Stimulated activated CD4-positive, alpha-beta T cell treated with anti-CD3 and anti-CD28 coated beads, TNF-alpha, amount 100 ng/mL, for 48 hours (primary cell): Measurements from ENCODE around the gene TTI1.

Experiments used
- DNase-seq, 3 donors: peaks; one replicate each; pipeline ENCODE4 v3.0.0-alpha.2; 2020; ENCODE audit warnings: low read depth in 3 of 3

The TTI1 gene

DNA sequence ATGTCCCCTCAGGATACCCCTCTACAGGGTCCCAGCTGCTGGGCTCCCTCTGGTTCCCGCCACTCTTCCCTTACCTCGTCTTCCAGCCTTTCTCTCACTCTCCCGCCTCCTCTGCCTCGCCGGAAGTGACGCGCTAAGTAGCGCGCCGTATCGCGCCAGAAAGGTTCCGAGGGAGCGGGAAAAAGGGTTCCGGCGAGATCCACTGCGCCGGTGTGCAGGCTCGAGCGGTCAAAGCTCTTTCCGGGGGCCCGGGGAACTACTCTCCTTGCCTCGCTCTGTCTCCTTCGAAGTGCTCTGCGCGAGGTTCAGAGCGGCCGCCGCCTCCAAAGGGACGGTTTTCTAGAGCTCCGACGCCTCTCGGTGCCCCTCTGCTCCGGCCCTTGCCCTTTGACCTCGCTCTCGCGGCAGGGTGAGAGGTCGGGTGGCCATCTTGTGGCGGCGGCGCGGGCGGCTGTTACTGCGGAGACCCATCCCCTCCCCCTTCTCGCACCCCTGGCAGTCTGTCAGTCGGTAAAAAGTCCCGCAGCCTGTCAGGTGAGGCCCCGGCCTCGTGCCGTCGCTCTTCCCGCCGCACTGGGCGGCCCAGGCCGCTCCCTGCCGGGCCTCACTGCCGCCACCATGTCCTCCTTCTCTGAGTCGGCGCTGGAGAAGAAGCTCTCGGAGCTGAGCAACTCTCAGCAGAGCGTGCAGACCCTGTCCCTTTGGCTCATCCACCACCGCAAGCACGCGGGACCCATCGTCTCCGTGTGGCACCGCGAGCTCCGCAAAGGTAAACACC, at the start of gene TTI1, which contains the start of gene RPRD1B:
TSS of gene TTI1 (minus strand) at position 127 of the 778 bp plus-strand sequence. CDS start 19,640 bp downstream, outside the sequence.
TSS of gene RPRD1B (plus strand) at position 417 of the 778 bp plus-strand sequence. CDS start at position 619, 202 bp downstream.
- DNase-seq: peak; percentile 76 to 82 (median 78)

DNA sequence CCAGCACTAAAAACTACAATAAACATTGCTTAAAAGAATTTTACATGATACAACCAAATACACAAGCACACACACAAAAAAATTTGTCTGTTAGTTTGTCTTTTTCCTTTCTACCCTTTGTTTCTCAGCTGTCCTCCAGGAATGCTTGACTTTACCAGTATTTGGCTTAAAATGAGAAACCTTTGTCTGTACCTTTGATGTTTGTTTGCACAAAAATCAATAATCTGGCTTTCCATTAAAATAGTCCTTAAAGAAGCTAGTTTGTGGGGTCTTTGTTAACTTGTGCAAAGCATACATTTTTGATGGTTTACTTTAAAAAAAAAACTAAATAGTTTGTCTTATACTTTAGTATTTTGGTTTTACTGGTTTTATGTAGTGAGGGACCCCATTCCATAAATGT, 49.6 kb upstream of the TTI1 start:
- DNase-seq: no peak

DNA sequence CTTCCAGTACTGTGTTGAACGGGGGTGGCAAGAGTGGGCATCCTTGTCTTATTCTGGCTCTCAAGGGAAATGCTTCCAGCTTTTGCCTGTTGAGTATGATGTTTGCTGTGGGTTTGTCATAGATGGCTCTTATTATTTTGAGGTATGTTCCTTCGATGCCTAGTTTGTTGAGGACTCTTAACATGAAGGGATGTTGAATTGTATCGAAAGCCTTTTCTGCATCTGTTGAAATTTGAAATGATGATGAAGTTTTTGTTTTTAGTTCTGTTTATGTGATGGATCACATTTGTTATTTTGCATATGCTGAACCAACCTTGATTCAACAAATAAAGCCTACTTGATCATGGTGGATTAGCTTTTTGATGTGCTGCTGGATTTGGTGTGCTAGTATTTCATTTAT, 48.3 kb upstream of the TTI1 start:
- no peak for DNase-seq

DNA sequence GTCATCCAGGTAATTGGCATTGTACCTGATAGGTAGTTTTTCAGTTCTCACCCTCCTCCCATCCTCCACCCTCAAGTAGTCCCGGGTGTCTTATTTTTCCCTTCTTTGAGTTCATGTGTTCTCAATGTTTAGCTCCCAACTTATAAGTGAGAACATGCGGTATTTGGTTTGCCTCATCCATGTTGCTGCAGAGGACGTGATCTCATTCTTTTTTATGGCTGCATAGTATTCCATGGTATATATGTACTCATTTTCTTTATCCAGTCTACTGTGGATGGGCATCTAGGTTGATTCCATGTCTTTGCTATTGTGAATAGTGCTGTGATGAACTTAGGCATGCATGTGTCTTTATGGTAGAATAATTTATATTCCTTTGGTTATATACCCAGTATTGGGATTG, 46.1 kb upstream of the TTI1 start:
- DNase-seq: no peak

DNA sequence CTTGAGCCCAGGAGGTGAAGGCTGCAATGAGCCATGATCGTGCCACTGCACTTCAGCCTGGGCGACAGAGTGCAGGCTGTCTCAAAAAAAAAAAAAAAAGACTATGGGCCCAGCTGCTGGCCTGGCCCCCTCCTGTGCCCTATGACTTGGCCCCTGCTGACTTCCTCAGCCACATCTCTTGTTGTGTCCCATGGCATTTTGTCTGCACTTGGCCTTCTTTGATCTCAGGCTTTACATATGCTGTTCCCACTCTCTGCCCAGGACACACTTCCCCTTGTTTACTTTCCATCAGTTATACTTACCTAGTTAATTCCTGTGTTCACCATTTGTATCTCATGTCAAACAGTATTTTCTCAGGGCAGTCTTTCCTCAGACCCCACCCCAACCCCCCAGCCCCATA, 44.8 kb upstream of the TTI1 start:
- DNase-seq: no peak

DNA sequence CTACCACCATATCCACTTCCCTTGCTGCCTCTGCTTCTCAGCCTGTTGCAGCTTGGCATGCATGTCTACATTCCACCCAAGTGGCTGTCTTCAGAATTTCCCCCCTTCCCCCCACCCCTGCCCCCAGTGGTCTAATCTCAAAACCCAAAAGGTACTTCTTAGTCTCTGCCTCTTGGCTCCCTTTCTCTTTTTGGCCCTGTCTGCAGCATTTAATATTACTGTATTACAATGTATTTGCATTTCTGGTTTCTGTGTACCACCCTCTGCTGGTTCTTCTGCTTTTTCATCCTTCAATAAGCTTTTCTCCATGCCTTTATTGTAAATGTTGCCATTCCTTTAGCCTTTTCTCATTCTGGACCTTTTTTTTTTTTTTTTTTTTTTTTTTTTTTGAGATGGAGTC, 43.3 kb upstream of the TTI1 start:
- no peak for DNase-seq

DNA sequence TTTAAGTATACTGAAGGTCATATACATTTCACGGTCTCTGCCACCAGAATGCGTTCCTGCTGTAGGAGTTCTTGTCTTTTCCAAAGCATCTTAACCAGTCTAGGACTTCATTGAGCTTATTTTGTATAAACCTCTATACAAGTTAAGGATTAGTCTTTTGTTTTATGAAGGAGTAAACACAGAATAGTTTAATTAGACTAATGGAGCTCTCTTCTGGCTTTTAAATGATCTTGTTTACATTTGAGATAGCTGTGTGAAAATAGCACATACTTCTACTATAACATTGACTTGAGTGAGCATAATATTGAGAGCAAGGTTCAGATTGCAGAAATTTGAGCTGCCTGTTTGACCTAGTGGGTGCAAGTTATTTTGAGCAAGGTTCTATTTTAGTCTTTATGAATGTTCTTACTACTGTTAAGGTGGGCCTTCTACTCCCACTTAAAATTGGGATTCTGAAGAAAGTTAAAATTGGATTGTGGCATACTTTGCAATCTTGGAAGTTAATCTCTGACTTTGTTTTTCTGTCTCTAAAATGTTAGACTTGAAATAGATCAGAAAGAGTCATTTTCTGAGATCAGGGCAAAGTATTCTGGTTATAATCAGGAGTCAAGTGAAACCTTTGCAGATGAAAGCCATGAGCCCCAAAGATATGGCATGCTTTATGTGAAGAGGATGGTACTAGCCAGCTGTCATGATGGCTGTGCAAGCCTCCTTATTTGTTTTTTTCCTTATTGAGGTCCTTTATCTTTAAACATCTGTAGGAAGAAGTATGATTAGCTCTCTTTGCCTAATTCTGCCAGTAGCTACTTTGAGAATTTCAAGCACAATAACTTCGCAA, 42.1 kb upstream of the TTI1 start:
- DNase-seq: no peak

DNA sequence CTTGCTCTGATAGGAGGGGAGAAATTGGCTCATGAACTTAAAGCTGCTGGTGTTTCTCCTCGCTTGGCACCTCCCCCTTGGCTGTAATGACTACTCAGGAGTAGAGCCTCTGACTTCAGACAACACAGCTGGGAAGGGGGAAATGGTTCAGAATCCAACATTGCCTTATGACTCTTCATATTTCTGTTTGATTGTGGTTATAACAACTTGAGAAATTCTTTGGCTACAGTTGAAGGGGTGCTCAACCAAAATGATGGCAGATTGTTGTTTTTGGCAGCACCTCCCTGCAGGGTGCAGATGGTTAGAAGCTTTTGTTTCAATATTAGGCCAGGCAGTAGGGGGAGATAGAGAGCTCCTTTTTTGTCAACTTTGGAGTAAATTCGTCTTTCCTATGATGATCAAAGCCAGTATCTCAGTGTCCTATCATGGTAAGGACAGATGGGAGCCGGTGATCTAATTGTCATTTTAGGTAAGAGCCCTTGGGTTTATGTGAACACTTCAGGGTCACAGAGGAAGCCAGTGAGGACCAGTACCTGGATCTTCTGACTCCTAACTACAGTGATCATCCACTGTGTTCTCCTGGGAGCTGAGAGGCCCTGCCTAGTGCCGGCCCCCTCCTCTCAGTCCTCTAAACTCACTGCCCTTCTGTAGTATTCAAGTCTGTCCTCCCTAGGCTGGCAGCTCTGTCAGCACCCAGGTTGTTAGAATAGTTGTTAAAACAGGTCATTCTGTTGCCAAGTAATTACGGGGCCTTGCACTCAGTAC, 40.2 kb upstream of the TTI1 start:
- DNase-seq: peak in 1 of 3 donors; percentile 26

DNA sequence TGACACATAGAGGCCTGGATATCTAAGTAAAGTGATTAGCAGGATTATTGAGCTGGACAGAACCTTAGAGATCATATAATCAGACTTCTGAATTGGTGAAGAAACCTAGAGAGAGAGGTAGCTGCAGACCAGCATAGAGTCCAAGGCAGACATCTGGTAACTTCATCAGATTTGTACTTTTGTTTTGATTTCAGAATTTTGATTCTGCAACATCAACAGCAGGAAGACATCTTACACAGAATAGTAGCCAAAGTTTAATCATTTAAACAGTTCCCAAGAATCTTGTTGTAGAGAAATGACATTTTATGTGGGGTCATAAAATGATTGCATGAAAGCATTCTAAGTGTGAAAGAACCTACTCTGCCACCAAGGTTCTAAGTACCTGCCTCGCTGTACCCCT, 39.6 kb upstream of the TTI1 start:
- no peak for DNase-seq

DNA sequence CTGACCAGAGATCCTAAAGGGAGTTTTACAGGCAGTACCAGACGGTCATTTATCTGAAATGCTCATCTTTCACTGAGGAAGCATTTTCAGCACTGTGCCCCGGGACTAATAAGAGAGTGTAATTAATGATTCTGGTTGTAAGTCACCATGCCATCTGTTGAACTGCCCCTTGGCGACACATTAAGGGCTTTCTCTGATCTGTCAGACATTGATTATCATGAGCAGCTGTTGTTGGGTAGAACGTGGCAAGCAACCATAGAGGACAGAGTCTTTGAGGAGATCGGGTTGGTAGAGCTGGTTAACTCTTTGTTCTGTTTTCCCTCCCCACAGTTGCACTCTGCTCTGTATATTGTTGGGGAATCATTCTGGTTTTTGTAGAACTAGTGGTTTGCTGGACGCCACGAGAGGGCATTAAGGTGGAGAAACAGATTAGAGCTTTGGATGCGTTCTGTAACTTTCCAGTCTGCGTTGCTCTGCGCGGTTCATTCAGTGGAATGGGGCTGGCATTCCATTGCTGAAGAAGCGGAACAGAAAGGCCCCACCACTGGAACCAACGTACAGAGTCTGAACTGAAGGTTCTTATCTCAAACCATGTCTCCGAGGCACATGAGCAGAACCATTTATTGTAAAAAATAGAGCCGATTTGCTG, 34.6 kb upstream of the TTI1 start:
- no peak for DNase-seq

DNA sequence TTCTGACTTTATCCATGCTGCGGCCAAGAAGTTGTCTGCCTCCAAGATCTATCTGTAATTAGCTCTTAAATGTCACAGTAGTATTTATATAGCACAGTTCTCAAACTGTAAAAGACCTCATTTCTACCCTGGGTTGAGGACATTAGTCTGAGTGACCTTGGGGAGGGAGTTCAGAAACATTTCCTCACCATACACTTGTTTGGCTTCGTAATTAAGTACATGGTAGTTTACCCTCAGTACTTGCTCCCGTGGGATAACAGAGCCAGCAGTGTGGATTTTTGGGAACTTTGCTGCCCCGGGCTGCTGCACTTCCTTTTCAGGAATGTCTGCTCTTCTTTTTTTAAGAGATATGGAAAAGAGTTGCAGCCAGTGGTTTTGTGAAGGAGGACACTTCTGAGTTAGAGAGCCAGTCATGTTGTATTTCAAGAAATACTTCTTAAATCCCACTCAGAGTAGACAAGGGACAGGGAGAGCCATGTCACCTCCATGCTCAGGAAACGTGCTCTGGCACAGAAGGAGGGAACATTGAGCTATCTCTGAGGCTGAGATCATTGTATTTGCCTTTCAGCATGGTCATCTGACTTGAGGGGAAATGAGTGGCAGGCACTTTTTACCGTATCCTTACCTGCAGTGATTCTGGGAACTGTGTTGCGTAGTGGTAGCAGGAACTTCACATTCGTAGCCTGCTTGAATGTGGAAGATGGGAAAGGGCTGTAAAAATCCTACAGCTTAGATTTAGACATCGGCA, 33.9 kb upstream of the TTI1 start:
- no peak for DNase-seq

DNA sequence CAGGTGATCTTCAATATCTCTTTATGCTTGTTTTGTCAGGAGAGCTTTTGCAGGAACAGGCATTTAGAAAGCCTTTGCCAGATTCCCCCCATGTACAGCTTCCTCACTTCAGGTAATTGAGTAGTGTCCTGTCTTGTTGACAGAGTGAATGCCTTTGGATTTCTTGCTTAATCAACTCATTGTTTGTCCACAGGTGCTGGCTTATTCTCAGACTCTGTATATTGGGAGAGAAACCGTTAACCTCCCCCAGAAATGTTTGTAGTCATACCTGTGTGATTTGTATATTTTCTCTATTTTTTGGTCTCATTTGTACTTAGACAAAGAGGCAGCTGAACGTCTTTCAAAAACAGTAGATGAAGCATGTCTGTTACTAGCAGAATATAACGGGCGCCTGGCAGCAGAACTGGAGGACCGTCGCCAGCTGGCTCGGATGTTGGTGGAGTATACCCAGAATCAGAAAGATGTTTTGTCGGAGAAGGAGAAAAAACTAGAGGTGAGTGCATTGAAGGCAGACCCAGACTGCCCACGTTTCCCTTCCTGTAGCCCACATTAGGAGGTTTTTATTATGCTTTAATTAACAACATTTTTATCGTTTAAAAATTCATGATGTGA, 32.6 kb upstream of the TTI1 start:
- DNase-seq: no peak

DNA sequence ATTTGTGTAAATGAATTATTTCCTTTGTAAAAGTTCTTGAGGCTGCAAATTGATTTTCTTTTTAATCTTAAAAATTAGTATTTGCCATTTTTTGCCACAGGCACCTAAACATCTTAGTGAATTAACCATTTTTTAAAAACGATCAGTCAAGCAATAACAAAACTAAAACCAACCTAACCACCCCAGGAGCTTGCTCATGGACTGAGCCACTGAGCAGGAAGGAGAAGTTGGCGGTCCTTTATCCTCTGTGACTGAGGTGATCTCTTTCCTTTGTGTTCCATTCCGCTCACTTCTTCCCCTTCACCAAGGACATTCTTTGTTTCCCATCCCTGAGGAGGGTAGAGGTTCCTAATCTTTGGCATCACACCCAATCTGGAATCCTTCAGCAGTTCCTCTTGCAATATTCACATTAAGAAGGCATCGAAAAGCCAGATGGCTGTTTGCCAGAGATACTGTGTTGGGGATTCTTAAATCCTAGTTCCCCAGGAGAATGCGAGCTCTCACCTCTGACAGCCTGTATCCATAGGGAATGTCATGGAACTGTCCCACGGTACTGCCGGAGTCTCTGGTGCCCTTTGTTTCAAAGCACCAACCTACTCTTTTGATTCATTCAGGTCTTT, 30.8 kb upstream of the TTI1 start:
- DNase-seq: no peak

DNA sequence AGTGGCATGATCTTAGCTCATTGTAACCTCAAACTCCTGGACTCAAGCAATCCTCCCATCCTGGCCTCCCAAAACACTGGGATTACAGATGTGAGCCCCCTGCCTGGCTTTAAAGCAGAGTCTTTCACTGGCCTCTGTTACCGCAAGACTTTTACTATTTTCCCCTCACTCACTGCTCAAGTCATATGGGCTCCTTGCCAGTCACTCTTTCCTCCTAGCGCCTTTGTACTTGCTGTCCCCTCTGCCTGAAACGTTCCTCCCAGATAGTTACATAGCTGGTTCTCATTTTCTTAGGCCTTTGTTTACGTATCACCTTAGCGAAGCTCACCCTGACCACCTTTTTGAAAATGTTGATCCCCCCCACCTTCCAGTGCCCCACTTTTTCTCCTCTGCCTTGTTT, 29.6 kb upstream of the TTI1 start:
- no peak for DNase-seq

DNA sequence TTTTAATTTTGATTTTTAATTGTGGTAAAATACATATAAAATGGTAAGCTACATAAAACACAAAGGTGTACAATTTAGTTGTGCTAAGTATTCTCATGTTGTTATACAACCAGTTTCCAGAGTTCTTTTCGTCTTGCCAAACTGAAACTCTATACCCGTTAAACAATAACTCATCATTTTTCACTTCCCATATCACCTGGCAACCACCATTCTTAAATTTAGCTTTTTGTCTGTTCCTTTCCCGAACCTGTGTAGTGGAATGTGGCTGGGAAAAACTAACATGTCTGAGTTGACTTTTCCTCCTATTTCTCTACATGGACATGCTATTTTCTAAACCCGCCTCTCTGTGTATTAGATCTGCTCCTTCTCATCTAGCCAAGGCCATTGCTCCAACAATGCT, 27.9 kb upstream of the TTI1 start:
- no peak for DNase-seq

DNA sequence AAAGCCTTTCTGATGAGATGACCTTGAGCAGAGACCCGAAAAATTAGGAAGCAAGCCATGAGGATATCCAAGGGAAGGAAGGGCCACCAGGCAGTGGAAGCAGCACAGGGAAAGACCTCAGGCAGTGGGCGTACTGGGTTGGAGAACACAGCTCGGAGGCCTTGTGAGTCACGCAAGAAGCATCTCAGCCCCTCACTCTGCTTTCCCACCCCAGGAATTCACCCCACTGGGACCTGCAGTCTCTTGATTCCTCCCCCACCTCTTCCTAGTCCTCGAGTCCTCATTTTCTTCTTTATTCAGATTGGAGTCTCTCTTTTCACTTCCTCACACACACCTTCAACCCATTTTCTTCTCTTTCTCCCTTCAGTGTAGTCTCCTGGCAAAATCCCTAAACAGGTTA, 27.3 kb upstream of the TTI1 start:
- no peak for DNase-seq

DNA sequence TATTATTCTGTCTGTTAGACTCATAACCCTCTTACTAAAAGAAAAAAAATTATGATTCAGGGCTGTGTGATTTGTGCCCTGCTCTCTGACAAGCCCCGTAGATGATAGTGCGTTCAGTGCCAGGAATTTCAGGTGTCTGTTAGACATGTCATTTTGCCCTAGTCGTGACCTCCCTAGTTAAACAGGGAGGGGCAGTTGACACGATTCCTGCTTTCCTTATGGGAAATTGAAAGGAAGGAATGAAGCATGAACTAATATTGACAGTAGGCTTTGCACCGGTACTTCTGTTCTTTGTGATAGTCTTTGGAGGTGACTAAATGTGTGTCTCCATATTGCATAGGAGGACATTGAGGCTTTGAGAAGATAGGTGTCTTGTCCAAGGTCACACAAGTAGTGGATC, 26.6 kb upstream of the TTI1 start:
- DNase-seq: no peak

DNA sequence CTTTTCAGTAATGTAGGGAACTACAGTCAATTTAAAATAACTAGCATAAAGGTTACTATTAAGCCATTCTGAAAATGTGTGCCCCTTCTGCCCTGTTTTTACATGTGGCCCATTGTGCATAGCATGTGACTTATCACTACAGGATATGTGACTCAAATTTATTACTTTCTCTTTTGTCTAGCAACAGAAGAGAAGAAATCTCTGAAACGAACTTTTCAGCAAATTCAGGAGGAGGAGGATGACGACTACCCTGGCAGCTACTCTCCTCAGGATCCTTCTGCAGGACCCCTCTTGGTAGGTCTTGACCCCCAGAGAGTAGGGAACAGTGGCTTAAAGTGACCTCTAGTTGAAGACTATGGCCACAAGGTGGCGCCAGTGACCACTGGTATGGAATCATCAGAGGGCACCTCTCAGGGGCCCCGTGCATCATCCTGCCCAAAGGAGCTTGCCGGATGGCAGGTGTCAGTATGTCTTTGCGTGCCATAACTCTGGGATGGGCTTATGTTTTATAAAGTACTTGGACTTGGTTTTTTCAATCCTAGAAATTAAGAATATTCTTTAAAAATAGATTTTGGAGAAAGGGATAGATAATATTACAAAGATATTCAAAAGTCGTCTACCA, 24.2 kb upstream of the TTI1 start:
- DNase-seq: peak; percentile 25 to 55 (median 54)

DNA sequence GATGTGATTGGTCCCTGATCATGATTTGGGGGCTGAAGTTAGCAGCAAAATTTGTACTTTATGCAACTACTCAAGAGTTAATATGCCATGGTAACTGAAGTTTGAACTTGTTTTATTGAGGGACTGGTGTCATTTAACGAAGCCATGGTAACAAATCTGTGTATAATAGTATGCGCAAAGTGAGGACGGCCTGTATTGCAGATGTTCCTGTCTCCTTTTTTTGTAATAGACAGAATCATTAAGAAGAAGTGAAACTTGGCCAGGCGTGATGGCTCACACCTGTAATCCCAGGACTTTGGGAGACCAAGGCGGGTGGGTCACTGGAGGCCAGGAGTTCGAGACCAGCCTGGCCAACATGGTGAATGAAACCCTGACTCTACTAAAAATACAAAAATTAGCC, 22.6 kb upstream of the TTI1 start:
- DNase-seq: no peak

DNA sequence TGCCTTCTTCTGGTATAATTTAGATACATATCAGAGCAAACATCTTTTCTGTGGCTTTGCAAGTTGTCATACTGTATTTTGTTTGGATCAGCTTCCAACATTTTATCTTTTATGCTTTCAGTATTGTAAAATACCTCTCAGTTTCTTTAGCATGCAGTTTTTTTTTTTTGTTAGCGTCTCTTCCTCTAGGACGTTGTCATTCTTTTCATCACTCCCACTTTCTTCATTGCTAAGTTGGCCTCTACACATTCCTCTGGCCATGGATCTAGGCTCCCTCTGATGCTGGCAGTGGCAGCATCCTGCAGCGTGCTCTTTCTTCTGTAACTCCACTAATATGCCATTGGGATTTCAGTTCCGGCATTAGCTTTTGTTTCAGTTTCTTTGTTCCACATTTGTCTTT, 22.0 kb upstream of the TTI1 start:
- DNase-seq: no peak
